BLaER1 (cell line): Measurements from ENCODE around the gene BZW2.
A peak's percentile ranks its signal among the peaks of the same experiment; 100 is the strongest.

Experiments used
- H3K27ac ChIP-seq: shearing (Covaris generic); formaldehyde crosslinking; 2 replicates; pipeline ENCODE4 v1.8.1; 2022
- H3K27me3 ChIP-seq: shearing (Covaris generic); formaldehyde crosslinking; 2 replicates; pipeline ENCODE4 v1.8.1; 2022
- H3K36me3 ChIP-seq: shearing (Covaris generic); formaldehyde crosslinking; 2 replicates; pipeline ENCODE4 v1.8.1; 2022
- H3K4me1 ChIP-seq: shearing (Covaris generic); formaldehyde crosslinking; 2 replicates; pipeline ENCODE4 v1.8.1; 2022
- H3K4me2 ChIP-seq: shearing (Covaris generic); formaldehyde crosslinking; 2 replicates; pipeline ENCODE4 v1.8.1; 2022
- H3K4me3 ChIP-seq: shearing (Covaris generic); formaldehyde crosslinking; 2 replicates; pipeline ENCODE4 v1.8.1; 2022
- H3K9ac ChIP-seq: shearing (Covaris generic); formaldehyde crosslinking; 2 replicates; pipeline ENCODE4 v1.8.1; 2022
- H3K9me3 ChIP-seq: shearing (Covaris generic); formaldehyde crosslinking; 2 replicates; pipeline ENCODE4 v1.8.1; 2022
- H4K20me1 ChIP-seq: shearing (Covaris generic); formaldehyde crosslinking; 2 replicates; pipeline ENCODE4 v1.8.1; 2022
- Cebpa-rat ChIP-seq: shearing (Covaris generic); IDR thresholded peaks from 2 replicates; pipeline ENCODE4 v1.8.1; 2022

The BZW2 gene

GRCh38 chr7:16742547-16742946 lies 96.6 kb downstream of the BZW2 start:
- no peaks in the 10 kb centered on the region for H3K36me3 ChIP-seq
- H3K27me3 ChIP-seq: no peaks in the 10 kb centered on the region
- H3K27ac ChIP-seq: no peak overlapping the region
- TF ChIP-seq Cebpa-rat: no peak
- no peak overlapping the region for H3K4me3 ChIP-seq
- H3K9ac ChIP-seq: no peak overlapping the region
- no peaks in the 10 kb centered on the region for H3K9me3 ChIP-seq
- H3K4me2 ChIP-seq: no peak overlapping the region
- no peaks in the 10 kb centered on the region for H4K20me1 ChIP-seq
- H3K4me1 ChIP-seq: no peaks in the 10 kb centered on the region

DNA sequence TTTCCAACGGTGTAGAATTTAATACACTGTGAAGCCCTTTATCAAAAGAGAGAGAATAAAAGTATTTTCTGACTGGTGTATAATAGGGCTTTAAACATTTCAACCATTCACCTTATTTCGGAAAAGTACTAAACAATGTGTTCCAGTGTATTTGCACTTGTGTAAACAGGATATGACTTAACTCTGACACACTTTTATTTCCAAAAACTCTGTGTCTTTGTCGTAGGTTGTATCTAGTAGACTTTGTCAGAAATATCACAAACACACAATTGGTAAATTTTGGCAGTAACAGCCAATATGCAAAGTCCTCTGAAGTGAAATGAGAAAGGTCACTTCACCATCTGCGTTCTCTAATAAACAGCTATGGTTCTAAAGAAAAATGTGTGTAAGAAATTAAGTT lies 97.3 kb downstream of the BZW2 start:
- no peak for TF ChIP-seq Cebpa-rat
- H3K27ac ChIP-seq: no peak overlapping the region
- no peaks in the 10 kb centered on the region for H3K4me1 ChIP-seq
- H3K9me3 ChIP-seq: no peaks in the 10 kb centered on the region
- no peaks in the 10 kb centered on the region for H4K20me1 ChIP-seq
- H3K27me3 ChIP-seq: no peaks in the 10 kb centered on the region
- no peak overlapping the region for H3K4me2 ChIP-seq
- no peaks in the 10 kb centered on the region for H3K36me3 ChIP-seq
- no peak overlapping the region for H3K9ac ChIP-seq
- H3K4me3 ChIP-seq: no peak overlapping the region

- no peaks in the 10 kb centered on the region for H3K27me3 ChIP-seq
- H3K9ac ChIP-seq: no peak overlapping the region
- H3K4me2 ChIP-seq: no peak overlapping the region
- H3K36me3 ChIP-seq: no peaks in the 10 kb centered on the region
- no peak overlapping the region for H3K27ac ChIP-seq
- no peaks in the 10 kb centered on the region for H3K4me1 ChIP-seq
- TF ChIP-seq Cebpa-rat: no peak
- H3K4me3 ChIP-seq: no peak overlapping the region
- H3K9me3 ChIP-seq: no peaks in the 10 kb centered on the region
- H4K20me1 ChIP-seq: no peaks in the 10 kb centered on the region
Observed at GRCh38 chr7:16744518-16745250, 98.7 kb downstream of the BZW2 start.

GRCh38 chr7:16745645-16746044 lies 99.7 kb downstream of the BZW2 start:
- no peak for TF ChIP-seq Cebpa-rat
- H3K4me3 ChIP-seq: no peak overlapping the region
- H3K27me3 ChIP-seq: no peaks in the 10 kb centered on the region
- no peaks in the 10 kb centered on the region for H3K4me1 ChIP-seq
- no peak overlapping the region for H3K9ac ChIP-seq
- no peak overlapping the region for H3K27ac ChIP-seq
- no peaks in the 10 kb centered on the region for H4K20me1 ChIP-seq
- H3K9me3 ChIP-seq: no peaks in the 10 kb centered on the region
- no peaks in the 10 kb centered on the region for H3K36me3 ChIP-seq
- H3K4me2 ChIP-seq: no peak overlapping the region

DNA sequence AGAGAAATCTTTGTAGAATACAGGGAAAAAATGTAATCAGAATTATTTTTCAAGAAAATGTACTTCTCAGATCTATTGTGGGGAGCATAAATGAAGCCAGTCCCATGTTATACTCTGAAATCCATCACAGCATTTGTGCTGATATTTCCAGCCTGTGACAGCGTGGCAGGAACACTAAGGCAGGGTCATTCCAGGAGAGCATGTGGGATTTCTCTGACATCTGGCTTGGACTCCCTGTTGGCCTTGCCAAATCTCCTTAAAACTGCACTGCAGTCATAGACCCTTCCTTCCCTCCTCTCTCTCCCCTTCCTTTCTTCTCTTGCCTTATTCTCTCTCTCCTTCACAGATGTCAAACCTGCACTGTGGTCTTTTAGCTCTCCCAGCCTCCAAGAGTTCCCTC lies 101.1 kb downstream of the BZW2 start:
- no peaks in the 10 kb centered on the region for H4K20me1 ChIP-seq
- TF ChIP-seq Cebpa-rat: no peak

GRCh38 chr7:16753102-16753931 lies 107.3 kb downstream of the BZW2 start, which contains the start of gene TSPAN13:
TSPAN13 (plus strand) TSS chr7:16753755; CDS start chr7:16753968, 213 bp downstream.
- Histone ChIP-seq H3K4me1 (peaks cover 40% of the 10 kb centered on the region), H3K4me3 (peak within 1 kb of the TSS; percentile 89), H3K9me3 (no peaks in the 10 kb centered on the region), H3K9ac (peak within 1 kb of the TSS; percentile 84), H3K27me3 (no peaks in the 10 kb centered on the region), H3K4me2 (peak within 1 kb of the TSS; percentile 95), H3K36me3 (no peaks in the 10 kb centered on the region), H4K20me1 (0 out of 2 replicates have a peak, but pooled peaks cover 9% of the 10 kb centered on the region), H3K27ac (peak within 1 kb of the TSS; percentile 75)
- TF ChIP-seq Cebpa-rat: no peak

More for the DNA sequence above, 101.1 kb downstream of the BZW2 start:
- no peaks in the 10 kb centered on the region for H3K27me3 ChIP-seq
- H3K4me1 ChIP-seq: no peaks in the 10 kb centered on the region
- H3K4me2 ChIP-seq: no peak overlapping the region
- no peak overlapping the region for H3K9ac ChIP-seq
- H3K27ac ChIP-seq: no peak overlapping the region
- H3K4me3 ChIP-seq: no peak overlapping the region
- no peaks in the 10 kb centered on the region for H3K36me3 ChIP-seq
- no peaks in the 10 kb centered on the region for H3K9me3 ChIP-seq

- no peaks in the 10 kb centered on the region for H3K36me3 ChIP-seq
- H3K4me3 ChIP-seq: peak overlapping the region; percentile 89
- 0 out of 2 replicates have a peak, but pooled peaks cover 9% of the 10 kb centered on the region for H4K20me1 ChIP-seq
- H3K4me2 ChIP-seq: peak overlapping the region; percentile 95
- H3K27ac ChIP-seq: peak overlapping the region; percentile 75
- H3K9me3 ChIP-seq: no peaks in the 10 kb centered on the region
- H3K27me3 ChIP-seq: no peaks in the 10 kb centered on the region
- no peak for TF ChIP-seq Cebpa-rat
- peak overlapping the region; percentile 84 for H3K9ac ChIP-seq
- H3K4me1 ChIP-seq: peaks cover 49% of the 10 kb centered on the region
Observed at GRCh38 chr7:16753932-16754855, 108.2 kb downstream of the BZW2 start.

GRCh38 chr7:16754856-16755317 lies 108.9 kb downstream of the BZW2 start:
- Histone ChIP-seq H3K27me3 (no peaks in the 10 kb centered on the region), H3K4me2 (peak overlapping the region; percentile 95), H3K36me3 (no peaks in the 10 kb centered on the region; the same call in 1 of the 2 replicates), H3K9ac (peak overlapping the region; percentile 84), H3K4me3 (peak overlapping the region; percentile 89), H3K4me1 (peaks cover 56% of the 10 kb centered on the region), H3K27ac (peak overlapping the region; percentile 75; the same call in 1 of the 2 replicates), H3K9me3 (no peaks in the 10 kb centered on the region; the same call in 1 of the 2 replicates), H4K20me1 (0 out of 2 replicates have a peak, but pooled peaks cover 9% of the 10 kb centered on the region)
- no peak for TF ChIP-seq Cebpa-rat

DNA sequence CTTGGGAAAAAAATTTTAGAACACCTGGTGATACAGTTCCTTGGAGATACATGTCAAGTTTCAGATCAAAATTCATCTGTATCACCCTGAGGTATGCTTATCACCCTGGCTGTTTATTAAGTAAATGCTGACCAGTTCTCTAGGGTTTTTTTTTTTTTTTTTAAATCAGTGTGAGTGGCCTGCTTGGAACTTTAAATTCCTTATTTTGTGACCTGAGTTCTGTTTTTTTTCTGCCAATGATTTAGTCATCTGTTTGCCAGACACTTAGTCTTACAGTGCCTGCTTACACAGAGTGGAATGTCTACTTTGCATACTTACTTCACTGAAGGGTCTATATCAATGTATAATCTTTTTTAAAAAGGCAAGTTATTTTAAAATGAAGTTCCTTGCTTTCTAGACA lies 109.4 kb downstream of the BZW2 start:
- H3K27me3 ChIP-seq: no peaks in the 10 kb centered on the region
- H4K20me1 ChIP-seq: 0 out of 2 replicates have a peak, but pooled peaks cover 9% of the 10 kb centered on the region
- no peaks in the 10 kb centered on the region; the same call in 1 of the 2 replicates for H3K9me3 ChIP-seq
- TF ChIP-seq Cebpa-rat: no peak
- H3K4me3 ChIP-seq: peak overlapping the region; percentile 89
- H3K4me2 ChIP-seq: peak overlapping the region; percentile 95
- 0 out of 2 replicates have a peak overlapping the region, but pooled peaks have one; percentile 75 for H3K27ac ChIP-seq
- H3K9ac ChIP-seq: peak overlapping the region; percentile 84
- H3K36me3 ChIP-seq: peaks cover 3% of the 10 kb centered on the region
- peaks cover 61% of the 10 kb centered on the region for H3K4me1 ChIP-seq
